ENCODE measurements around the gene UBE2D2. TPM values are rescaled to one million over a fixed set of nuclear protein-coding genes. Genes with fewer than 3 reads are reported as not detected.

The UBE2D2 gene
- total and polyA plus RNA-seq, 10 of the 15 experiments (the other 5 are each of a cell fraction or from before 2014, with no cell fraction given) = 58.6 to 245 (median 128) TPM

DNA sequence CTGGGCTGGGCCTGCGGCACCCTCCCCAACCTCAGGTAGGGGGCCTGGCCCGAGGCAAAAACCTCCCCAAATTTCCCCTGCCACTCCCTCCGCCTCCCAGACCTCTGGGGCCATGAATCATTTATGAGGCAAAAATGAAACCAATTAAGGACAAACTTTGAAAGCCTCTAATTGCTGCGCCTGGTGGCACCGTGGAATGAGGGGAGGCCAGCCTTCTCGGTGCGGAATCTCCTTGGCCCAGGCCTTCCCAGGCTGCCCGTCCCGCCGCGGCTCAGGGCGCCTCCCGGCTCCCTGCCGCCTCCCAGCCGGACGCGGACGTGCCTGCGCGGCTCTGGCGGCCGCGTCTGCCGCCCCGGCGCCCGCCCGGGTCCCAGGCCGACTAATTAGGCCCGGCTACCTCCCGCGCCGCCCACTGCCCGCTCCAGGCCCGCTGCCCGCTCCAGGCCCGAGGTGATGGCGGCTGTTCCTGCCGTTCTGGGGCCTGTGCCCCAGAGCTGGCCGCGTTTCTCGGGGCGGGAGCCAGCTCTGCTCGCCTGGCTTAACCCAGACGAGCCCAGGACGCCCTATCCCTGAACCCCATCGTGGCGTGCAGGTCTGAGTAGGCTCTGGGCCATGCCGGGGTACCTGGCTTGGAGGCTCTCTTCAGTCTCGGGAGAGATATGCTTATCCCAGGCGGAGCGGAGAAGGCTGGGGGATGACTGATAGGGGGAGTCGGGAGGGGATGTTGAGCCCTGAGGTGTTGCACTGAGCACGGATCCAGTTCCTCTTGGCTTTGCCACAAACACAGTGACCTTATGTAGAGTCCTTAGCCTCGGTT, 107.1 kb downstream of the UBE2D2 start (continued):
- TF ChIP-seq, protein P1, sequence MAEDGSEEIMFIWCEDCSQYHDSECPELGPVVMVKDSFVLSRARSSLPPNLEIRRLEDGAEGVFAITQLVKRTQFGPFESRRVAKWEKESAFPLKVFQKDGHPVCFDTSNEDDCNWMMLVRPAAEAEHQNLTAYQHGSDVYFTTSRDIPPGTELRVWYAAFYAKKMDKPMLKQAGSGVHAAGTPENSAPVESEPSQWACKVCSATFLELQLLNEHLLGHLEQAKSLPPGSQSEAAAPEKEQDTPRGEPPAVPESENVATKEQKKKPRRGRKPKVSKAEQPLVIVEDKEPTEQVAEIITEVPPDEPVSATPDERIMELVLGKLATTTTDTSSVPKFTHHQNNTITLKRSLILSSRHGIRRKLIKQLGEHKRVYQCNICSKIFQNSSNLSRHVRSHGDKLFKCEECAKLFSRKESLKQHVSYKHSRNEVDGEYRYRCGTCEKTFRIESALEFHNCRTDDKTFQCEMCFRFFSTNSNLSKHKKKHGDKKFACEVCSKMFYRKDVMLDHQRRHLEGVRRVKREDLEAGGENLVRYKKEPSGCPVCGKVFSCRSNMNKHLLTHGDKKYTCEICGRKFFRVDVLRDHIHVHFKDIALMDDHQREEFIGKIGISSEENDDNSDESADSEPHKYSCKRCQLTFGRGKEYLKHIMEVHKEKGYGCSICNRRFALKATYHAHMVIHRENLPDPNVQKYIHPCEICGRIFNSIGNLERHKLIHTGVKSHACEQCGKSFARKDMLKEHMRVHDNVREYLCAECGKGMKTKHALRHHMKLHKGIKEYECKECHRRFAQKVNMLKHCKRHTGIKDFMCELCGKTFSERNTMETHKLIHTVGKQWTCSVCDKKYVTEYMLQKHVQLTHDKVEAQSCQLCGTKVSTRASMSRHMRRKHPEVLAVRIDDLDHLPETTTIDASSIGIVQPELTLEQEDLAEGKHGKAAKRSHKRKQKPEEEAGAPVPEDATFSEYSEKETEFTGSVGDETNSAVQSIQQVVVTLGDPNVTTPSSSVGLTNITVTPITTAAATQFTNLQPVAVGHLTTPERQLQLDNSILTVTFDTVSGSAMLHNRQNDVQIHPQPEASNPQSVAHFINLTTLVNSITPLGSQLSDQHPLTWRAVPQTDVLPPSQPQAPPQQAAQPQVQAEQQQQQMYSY (CRISPR knock-in tag; IDR thresholded peaks at IDR 0.05) = no peak
- TF ChIP-seq HDGF (IDR thresholded peaks at IDR 0.05) = no peak
- TF ChIP-seq ATF7 (IDR thresholded peaks at IDR 0.05; ENCODE audit: low read depth) = peak; percentile 15; the same call in 1 of the 2 replicates
- TF ChIP-seq CEBPB (IDR thresholded peaks at IDR 0.05; ENCODE audit: borderline replicate concordance in 1 of 2, low read depth in 2 of 2, low read length in 2 of 2) = no peak
- TF ChIP-seq RELA (IDR thresholded peaks at IDR 0.05; ENCODE audit: borderline replicate concordance, partially characterized antibody) = no peak
- TF ChIP-seq NR2C2 (IDR thresholded peaks at IDR 0.05; ENCODE audit: borderline replicate concordance, control insufficient read depth, insufficient read length, low read depth) = no peak
- TF ChIP-seq CBX5 (IDR thresholded peaks at IDR 0.05; ENCODE audit: low read depth) = no peak
- no peak for TF ChIP-seq PML (IDR thresholded peaks at IDR 0.05; ENCODE audit: low read length)
- TF ChIP-seq HCFC1 (IDR thresholded peaks at IDR 0.05; ENCODE audit: low read length) = no peak
- peak; percentile 92 for TF ChIP-seq MTA2 (IDR thresholded peaks at IDR 0.05; ENCODE audit: low read depth)
- no peak for TF ChIP-seq STAT3 (IDR thresholded peaks at IDR 0.05; ENCODE audit: low read depth, low read length)
- TF ChIP-seq BACH1 (IDR thresholded peaks at IDR 0.05; ENCODE audit: borderline replicate concordance) = peak; percentile 76
- TF ChIP-seq ZBTB33 (IDR thresholded peaks at IDR 0.05) = no peak
